Measurements from ENCODE around the gene DDIT4.
"Not testable (repeated sequence)": the region's sequence is repeated elsewhere in the genome, so short reads cannot be mapped to it uniquely, and the experiment has no call there.

DDIT4 gene

GRCh38 chr10:72267819-72268399, 5.8 kb upstream of the DDIT4 start:
- DNase-seq (ENCODE audit: low spot score), result no peak

DNA sequence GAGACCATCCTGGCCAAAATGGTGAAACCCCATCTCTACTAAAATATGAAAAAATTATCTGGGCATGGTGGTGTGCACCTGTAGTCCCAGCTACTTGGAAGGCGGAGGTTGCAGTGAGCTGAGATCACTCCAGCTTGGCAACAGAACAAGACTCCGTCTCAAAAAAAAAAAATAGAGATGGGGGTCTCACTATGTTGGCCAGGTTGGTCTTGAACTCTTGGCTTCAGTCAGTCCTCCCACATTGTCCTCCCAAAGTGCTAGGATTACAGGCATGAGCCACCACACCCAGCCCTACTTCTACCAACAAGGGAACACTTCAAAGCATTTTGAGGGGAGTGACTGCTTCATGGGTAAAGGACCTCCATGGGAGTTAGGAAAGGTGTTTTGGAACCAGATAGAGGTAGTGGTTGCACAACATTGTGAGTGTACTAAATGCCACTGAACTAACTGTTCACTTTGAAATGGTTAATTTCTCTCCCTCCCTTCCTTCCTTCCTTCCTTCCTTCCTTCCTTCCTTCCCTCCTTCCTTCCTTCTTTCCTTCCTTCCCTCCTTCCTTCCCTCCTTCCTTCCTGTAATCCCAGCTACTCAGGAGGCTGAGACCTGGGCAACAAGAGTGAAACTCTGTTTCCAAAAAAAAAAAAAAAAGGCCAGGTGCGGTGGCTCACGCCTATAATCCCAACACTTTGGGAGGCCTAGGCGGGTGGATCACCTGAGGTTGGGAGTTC, 5.1 kb upstream of the DDIT4 start:
- DNase-seq (ENCODE audit: low spot score), result not testable (repeated sequence)

- DNase-seq (ENCODE audit: low spot score), result no peak
Measured at GRCh38 chr10:72270607-72271281, 3.0 kb upstream of the DDIT4 start.

- DNase-seq (ENCODE audit: low spot score), result peak; percentile 88
Measured at GRCh38 chr10:72272689-72273409, 875 bp upstream of the DDIT4 start.

DNA sequence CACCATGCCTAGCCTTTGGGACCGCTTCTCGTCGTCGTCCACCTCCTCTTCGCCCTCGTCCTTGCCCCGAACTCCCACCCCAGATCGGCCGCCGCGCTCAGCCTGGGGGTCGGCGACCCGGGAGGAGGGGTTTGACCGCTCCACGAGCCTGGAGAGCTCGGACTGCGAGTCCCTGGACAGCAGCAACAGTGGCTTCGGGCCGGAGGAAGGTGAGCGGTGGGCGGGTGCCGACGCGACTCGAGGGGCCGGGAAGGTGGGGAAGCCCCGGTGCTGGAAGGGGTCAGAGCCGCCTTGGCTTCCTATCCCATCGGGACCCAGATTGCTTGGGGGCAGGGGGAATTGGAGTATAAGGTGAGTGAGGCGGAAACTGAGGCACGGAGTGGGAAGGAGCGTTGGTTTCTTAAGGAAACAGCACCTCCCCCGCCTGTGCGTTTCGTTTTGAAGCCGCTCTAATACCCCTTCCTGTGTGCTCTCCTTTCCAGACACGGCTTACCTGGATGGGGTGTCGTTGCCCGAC, 547 bp downstream of the DDIT4 start:
- DNase-seq (ENCODE audit: low spot score), result no peak

DNA sequence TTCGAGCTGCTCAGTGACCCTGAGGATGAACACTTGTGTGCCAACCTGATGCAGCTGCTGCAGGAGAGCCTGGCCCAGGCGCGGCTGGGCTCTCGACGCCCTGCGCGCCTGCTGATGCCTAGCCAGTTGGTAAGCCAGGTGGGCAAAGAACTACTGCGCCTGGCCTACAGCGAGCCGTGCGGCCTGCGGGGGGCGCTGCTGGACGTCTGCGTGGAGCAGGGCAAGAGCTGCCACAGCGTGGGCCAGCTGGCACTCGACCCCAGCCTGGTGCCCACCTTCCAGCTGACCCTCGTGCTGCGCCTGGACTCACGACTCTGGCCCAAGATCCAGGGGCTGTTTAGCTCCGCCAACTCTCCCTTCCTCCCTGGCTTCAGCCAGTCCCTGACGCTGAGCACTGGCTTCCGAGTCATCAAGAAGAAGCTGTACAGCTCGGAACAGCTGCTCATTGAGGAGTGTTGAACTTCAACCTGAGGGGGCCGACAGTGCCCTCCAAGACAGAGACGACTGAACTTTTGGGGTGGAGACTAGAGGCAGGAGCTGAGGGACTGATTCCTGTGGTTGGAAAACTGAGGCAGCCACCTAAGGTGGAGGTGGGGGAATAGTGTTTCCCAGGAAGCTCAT, 1.1 kb downstream of the DDIT4 start:
- peak; percentile 68 for DNase-seq (ENCODE audit: low spot score)

- DNase-seq (ENCODE audit: low spot score), result peak; percentile 49
Measured at GRCh38 chr10:72275351-72276012, 1.8 kb downstream of the DDIT4 start.

- DNase-seq (ENCODE audit: low spot score), result peak; percentile 50
Measured at GRCh38 chr10:72276013-72276387, 2.3 kb downstream of the DDIT4 start.

- peak; percentile 50 for DNase-seq (ENCODE audit: low spot score)
Measured at GRCh38 chr10:72276421-72277339, 3.0 kb downstream of the DDIT4 start.

GRCh38 chr10:72277340-72277995, 3.7 kb downstream of the DDIT4 start:
- DNase-seq (ENCODE audit: low spot score), result no peak

DNA sequence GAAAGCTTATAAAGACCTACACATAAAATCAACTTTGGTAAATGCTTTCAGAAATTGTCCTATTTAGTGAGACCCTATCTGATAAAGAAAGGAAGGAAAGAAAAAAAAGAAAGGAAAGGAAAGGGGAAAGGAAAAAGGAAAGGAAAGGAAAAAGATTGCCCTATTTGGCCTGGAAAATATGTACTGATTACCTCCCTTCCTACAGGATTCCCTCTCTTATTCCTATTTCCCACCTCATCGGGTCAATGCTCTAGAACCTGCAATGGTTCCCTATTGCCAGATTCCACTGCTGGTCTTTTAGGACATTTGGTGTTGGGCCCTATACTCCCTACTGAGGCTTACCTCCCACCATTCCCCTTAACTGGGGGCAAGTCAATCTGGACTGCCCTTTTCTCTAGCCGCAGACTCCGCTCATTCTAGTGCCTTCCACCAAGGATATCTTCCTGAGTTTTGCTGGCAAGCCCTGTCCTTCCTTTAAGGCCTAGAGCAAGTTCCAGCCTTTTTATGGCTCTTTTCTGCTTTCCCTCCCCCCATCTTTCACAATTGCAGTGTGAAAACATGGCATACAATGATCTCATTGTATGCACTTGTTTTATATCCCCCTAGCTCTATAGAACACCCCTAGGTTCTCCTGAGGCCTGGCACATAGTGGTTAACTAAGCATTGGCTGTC, 4.4 kb downstream of the DDIT4 start:
- no peak for DNase-seq (ENCODE audit: low spot score)

DNA sequence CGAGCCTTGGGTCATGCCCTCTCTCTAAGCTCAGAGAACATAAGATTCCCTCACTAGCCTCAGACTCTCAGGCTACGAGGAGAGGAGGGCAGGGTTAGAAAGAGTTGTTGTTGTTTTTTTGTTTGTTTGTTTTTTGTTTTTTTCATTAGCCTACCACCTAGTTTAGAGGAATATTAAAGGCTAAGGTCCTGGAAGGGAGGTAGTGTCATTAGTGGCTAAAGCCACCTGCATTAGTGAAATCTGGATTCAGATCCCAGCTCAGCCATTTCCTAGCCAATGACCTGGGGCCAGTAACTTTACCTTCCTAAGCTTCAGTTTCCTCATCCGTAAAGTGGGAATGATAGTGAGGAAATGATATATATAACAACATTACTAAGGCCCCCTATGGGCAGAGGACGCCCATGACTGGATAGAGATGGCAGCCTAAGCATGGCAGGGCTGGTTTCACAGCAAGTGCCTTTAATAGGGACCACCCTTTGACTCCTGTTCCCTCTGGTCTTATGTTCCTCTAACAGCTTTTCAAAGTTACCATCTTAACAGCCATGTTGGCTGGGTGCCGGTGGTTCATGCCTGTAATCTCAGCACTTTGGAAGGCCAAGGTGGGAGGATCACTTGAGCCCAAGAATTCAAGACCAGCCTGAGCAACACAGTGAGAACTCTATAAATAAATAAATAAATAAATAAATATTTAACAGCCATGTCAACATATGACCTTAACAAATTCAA, 5.1 kb downstream of the DDIT4 start:
- no peak for DNase-seq (ENCODE audit: low spot score)

DNA sequence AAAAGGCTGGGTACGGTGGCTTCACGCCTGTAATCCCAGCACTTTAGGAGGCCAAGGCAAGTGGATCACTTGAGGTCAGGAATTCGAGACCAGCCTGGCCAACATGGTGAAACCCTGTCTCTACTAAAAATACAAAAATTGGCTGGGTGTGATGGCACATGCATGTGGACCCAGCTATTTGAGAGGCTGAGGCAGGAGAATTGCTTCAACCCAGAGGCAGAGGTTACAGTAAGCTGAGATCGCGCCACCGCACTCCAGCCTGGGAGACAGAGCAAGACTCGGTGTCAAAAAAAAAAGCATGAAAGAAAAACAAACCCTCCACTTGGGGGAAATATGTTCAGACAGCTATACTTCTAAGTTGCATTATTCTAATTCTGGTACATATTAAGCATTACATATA, 5.9 kb downstream of the DDIT4 start:
- not testable (repeated sequence) for DNase-seq (ENCODE audit: low spot score)

- DNase-seq (ENCODE audit: low spot score), result no peak
Measured at GRCh38 chr10:72283131-72283530, 9.4 kb downstream of the DDIT4 start.

GRCh38 chr10:72285972-72286521, 12.3 kb downstream of the DDIT4 start:
- no peak for DNase-seq (ENCODE audit: low spot score)

DNA sequence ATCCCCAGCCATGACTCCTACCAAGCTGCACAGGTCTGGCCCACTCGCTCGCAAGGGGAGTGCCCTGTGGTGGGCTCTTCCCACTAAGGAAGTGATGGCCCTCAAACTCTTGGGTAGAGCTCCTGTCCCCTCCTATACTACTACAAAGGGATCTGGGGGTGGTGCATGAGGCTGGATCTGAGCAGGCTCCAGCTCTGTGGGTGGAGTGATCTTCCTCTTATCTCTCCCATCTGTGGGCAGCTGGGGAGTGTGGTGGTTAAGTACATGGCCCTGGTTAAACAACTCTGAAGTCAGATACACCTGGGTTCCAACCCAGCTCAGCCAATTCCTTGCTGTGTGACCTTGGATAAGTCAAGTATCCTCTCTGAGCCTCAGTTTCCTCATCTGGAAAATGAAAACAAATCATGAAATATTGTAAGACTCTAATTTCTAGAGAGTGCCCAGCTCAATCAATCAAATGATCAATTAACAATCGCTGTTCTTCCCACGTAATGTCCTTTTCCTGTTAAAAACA, 17.4 kb downstream of the DDIT4 start:
- DNase-seq (ENCODE audit: low spot score), result peak; percentile 63

DNA sequence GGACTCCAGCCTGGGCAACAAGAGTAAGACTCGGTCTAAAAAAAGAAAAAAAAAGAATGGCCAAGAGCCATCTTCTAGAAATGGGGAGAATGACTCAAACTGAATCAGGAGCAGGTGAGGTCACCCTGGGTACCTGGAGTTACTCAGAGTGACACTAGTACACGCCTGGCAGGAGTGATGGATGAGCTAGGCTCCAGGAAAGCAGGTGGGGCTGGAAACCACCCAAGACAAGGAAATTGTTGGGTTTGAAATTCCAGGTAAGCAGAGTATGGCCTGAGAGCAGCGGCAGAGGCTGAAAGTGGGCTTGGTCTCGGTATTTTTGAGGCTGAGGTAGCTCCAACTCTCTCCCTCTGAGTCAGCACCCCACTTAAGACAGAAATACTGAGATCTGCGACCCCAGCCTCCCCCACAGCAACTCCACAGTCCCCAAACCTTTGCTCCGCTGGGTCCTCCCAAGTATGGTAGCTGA, 18.5 kb downstream of the DDIT4 start:
- DNase-seq (ENCODE audit: low spot score), result no peak

Data from hematopoietic multipotent progenitor cell treated with erythropoietin and hydrocortisone succinate and interleukin-3 and kit ligand, for 15 days (in vitro differentiated cells).